KMS-11 (cell line): Measurements from ENCODE around the gene DDX54.

ENCODE experiments used
- H2AFZ ChIP-seq: fragments of 200-600 bp; sonication (generic); 2 replicates; pipeline ENCODE4 v1.6.1; 2016; ENCODE audit warnings: antibody characterized with exemption, mixed run types, low read depth
- H3K27ac ChIP-seq: fragments of 200-600 bp; sonication (generic); 2 replicates; pipeline ENCODE4 v1.6.1; 2016; ENCODE audit warnings: mild to moderate bottlenecking, mixed run types
- H3K27me3 ChIP-seq: fragments of 200-600 bp; sonication (generic); 2 replicates; pipeline ENCODE4 v1.6.1; 2017; ENCODE audit warnings: mild to moderate bottlenecking, low read depth, mixed run types, moderate library complexity; ENCODE audit not compliant: insufficient read depth
- H3K36me3 ChIP-seq: fragments of 200-600 bp; sonication (generic); 2 replicates; pipeline ENCODE4 v1.6.1; 2017; ENCODE audit warnings: mild to moderate bottlenecking, mixed run types; ENCODE audit not compliant: insufficient read depth
- H3K4me1 ChIP-seq: fragments of 200-600 bp; sonication (generic); 2 replicates; pipeline ENCODE4 v1.6.1; 2016; ENCODE audit warnings: mild to moderate bottlenecking, low read depth, mixed run types; ENCODE audit not compliant: poor library complexity, severe bottlenecking
- H3K4me2 ChIP-seq: fragments of 200-600 bp; sonication (generic); 2 replicates; pipeline ENCODE4 v1.7.0; 2016; ENCODE audit warnings: mild to moderate bottlenecking, mixed run types
- H3K4me3 ChIP-seq: fragments of 200-600 bp; sonication (generic); IDR thresholded peaks from 2 replicates; pipeline ENCODE4 v1.6.1; 2017; ENCODE audit warnings: low read depth, low read length, mixed read lengths; ENCODE audit not compliant: insufficient read depth
- H3K79me2 ChIP-seq: fragments of 200-600 bp; sonication (generic); 2 replicates; pipeline ENCODE4 v1.6.1; 2016; ENCODE audit warnings: low read depth, mixed run types; ENCODE audit not compliant: insufficient read depth
- H3K9ac ChIP-seq: fragments of 200-600 bp; sonication (generic); 2 replicates; pipeline ENCODE4 v1.6.1; 2016; ENCODE audit warnings: mild to moderate bottlenecking, mixed run types
- H4K20me1 ChIP-seq: fragments of 200-600 bp; sonication (generic); 2 replicates; pipeline ENCODE4 v1.6.1; 2016; ENCODE audit warnings: mild to moderate bottlenecking, mixed run types; ENCODE audit not compliant: insufficient read depth
- TF ChIP-seq, protein P1 (sequence below): fragments of 200-600 bp; sonication (generic); conservative IDR thresholded peaks from 2 replicates; pipeline ENCODE4 v1.6.1; 2017; ENCODE audit warnings: low read depth, mild to moderate bottlenecking, antibody characterized with exemption, low read length, moderate library complexity, mixed read lengths

Gene DDX54

DNA sequence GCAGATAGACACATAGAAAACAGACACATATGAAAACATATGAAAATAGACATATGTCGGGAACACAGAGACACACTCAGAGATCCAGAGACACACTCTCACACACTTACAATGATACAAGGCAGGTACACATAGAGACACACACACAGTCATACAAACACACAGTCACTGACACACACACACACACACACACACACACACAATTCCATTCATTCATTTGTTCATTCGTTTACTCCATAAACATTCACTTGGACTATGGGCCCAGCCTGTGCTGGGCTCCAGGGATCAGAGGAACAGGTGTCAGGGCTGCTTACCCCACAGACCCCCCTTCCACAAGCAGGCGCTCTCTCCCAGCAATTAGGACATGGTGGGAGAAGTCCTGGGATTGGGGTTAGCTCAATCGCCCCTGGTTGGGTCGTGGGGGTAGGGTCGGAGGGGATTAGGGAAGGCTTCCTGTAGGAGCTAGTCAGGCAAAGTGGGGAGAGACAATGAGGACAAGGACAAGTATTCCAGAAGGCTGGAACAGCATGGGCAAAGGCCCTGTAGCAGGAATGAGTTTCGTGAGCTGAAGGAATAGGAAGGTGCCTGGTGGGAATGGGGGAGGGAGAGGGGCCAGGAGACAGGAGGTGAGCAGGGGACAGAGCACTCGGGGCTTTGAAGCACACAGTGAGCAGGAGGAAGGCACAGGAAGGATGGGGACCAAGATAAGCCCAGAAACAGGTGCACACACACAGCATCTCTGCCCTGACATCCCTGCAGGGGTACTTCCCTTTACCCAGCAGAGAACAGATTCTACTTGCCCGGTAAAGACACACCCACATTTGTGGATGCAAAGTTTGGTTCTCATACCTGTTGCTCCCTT lies 56.2 kb downstream of the DDX54 start:
- Histone ChIP-seq H3K4me3 (no peak overlapping the region), H3K4me2 (no peak overlapping the region), H3K27ac (no peak overlapping the region), H3K4me1 (no peaks in the 10 kb centered on the region), H4K20me1 (no peaks in the 10 kb centered on the region), H2AFZ (no peak overlapping the region), H3K36me3 (no peaks in the 10 kb centered on the region), H3K79me2 (no peaks in the 10 kb centered on the region), H3K9ac (no peak overlapping the region), H3K27me3 (no peaks in the 10 kb centered on the region)
- TF ChIP-seq, protein P1, sequence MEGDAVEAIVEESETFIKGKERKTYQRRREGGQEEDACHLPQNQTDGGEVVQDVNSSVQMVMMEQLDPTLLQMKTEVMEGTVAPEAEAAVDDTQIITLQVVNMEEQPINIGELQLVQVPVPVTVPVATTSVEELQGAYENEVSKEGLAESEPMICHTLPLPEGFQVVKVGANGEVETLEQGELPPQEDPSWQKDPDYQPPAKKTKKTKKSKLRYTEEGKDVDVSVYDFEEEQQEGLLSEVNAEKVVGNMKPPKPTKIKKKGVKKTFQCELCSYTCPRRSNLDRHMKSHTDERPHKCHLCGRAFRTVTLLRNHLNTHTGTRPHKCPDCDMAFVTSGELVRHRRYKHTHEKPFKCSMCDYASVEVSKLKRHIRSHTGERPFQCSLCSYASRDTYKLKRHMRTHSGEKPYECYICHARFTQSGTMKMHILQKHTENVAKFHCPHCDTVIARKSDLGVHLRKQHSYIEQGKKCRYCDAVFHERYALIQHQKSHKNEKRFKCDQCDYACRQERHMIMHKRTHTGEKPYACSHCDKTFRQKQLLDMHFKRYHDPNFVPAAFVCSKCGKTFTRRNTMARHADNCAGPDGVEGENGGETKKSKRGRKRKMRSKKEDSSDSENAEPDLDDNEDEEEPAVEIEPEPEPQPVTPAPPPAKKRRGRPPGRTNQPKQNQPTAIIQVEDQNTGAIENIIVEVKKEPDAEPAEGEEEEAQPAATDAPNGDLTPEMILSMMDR, result no peak

DNA sequence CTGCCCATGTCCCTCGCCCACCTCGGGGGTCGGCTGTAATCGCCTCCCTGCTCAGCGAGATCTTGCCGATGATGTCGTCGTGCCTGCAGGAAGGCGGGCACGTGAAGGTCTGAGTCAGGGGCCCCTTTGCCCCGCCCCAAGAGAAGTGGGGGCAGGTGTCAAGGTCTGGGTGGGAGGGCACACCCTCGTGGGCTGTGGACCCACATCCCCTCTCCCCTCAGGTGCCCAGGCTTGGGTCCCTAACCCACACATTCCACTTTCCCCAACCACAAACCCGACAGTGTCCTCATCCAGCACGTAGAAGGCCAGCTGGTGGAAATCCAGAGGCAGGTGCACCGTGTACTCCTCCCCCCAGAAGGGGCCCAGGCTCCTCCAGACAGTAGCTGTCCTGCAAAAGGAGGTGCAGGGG lies 57.5 kb downstream of the DDX54 start:
- Histone ChIP-seq H3K4me2 (no peak overlapping the region), H3K27ac (no peak overlapping the region), H3K27me3 (no peaks in the 10 kb centered on the region), H2AFZ (no peak overlapping the region), H4K20me1 (no peaks in the 10 kb centered on the region), H3K79me2 (no peaks in the 10 kb centered on the region), H3K4me1 (no peaks in the 10 kb centered on the region), H3K4me3 (no peak overlapping the region), H3K36me3 (no peaks in the 10 kb centered on the region), H3K9ac (no peak overlapping the region)
- TF ChIP-seq, protein P1, result no peak

DNA sequence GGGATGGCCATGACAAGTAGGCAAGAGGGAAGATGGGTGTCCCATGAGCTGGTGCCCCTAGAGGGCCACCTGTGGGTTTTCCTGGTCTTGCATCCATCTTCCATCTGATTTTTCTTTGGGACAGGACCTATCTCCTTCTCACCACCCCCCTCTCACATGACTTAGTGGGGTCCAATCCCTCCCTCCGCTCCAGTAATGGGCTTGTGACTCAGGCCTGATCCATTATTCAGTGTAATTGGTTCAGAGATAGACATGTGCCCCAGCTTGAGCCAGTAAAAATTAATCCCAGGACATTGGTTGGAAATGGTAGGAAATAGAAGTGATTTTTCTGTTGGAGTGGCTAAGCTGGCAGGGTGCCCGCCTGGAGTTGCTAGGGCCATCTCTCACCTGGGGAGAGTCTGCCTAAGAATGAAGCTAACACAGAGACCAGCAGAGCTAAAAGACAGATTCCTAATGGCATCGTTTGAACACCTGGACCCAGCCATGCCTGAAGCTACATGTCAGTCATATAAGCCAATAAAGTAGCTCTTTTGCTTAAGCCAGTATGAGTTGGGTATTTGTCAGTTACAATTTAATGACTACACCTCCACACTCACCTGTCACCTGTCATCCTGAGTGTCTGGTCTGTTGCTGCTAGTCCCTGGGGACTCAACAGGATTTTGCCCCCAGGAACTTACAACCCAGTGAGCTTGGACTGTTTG lies 64.5 kb downstream of the DDX54 start:
- H3K4me1 ChIP-seq, result no peaks in the 10 kb centered on the region
- no peak overlapping the region for H3K4me3 ChIP-seq
- H2AFZ ChIP-seq, result no peak overlapping the region
- H3K9ac ChIP-seq, result no peak overlapping the region
- no peaks in the 10 kb centered on the region for H3K36me3 ChIP-seq
- no peaks in the 10 kb centered on the region for H4K20me1 ChIP-seq
- H3K4me2 ChIP-seq, result no peak overlapping the region
- H3K79me2 ChIP-seq, result no peaks in the 10 kb centered on the region
- TF ChIP-seq, protein P1, result no peak
- no peaks in the 10 kb centered on the region for H3K27me3 ChIP-seq
- no peak overlapping the region for H3K27ac ChIP-seq

DNA sequence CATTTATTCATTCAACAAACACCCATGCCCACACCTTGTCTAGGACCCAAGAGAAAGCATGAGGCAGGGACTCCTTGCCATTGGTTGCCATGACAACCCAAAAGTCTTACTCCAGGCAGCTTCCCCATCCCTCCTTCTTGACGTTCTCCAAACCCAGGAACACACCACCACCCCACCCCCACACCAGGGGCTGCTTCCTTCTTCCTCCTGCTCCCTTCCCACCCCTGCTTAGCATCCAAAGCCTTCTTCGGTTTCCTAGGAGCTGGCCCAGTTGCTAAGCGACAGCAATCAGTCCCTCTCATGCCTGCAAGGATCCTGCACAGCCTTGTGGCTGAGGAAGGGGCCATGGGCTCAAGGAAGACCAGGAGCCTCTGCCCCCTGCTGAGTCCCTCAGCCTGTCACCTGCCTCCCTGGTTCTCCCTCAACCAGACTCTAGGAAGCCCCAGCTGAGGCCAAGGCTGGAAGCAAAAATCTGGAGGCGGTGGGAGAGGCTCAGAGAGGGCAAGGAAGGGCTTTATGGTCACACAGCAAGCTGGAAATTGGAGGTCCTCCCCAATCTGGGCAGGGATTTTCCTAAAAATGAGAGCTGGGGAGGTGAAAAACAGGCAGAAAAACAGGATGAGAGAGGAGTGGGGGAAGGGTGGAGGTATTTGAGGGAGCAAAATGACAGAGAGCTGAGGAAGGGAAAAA lies 65.2 kb downstream of the DDX54 start:
- H3K9ac ChIP-seq, result no peak overlapping the region
- no peaks in the 10 kb centered on the region for H3K79me2 ChIP-seq
- no peaks in the 10 kb centered on the region for H3K4me1 ChIP-seq
- TF ChIP-seq, protein P1, result no peak
- no peak overlapping the region for H3K27ac ChIP-seq
- H2AFZ ChIP-seq, result no peak overlapping the region
- H3K36me3 ChIP-seq, result no peaks in the 10 kb centered on the region
- no peaks in the 10 kb centered on the region for H4K20me1 ChIP-seq
- no peaks in the 10 kb centered on the region for H3K27me3 ChIP-seq
- H3K4me3 ChIP-seq, result no peak overlapping the region
- H3K4me2 ChIP-seq, result no peak overlapping the region
